SK-N-MC (cell line): ENCODE data around the gene TSSK3.

Experiments
- EZH2 ChIP-seq: fragments of 200-600 bp; sonication (generic); IDR thresholded peaks from one replicate; pipeline ENCODE4 v1.6.1; 2017; ENCODE audit warnings: antibody characterized with exemption
- FOXP2 ChIP-seq: optimal IDR thresholded peaks from 2 replicates; pipeline ENCODE3; 2011; ENCODE audit warnings: mild to moderate bottlenecking, moderate library complexity; ENCODE audit not compliant: insufficient read depth; ENCODE audit errors: extremely low read length, control extremely low read depth
- POLR2AphosphoS5 ChIP-seq: IDR thresholded peaks from 2 replicates; pipeline ENCODE4 v1.6.1; 2012; ENCODE audit warnings: mild to moderate bottlenecking, low read depth, low read length, borderline replicate concordance

- TF ChIP-seq POLR2AphosphoS5 (peak; percentile 97), EZH2 (no peak), FOXP2 (peak; percentile 80)
These were observed 32.0 kb downstream of the TSSK3 start, which contains the start of gene BSDC1 for GRCh38 chr1:32394141-32394889.
